Measurements from ENCODE around the gene CDKL2. TPM values are rescaled to one million over a fixed set of nuclear protein-coding genes. Genes with fewer than 3 reads are reported as not detected.
A peak's percentile ranks its signal among the peaks of the same experiment; 100 is the strongest.
"Not testable (repeated sequence)": the region's sequence is repeated elsewhere in the genome, so short reads cannot be mapped to it uniquely, and the experiment has no call there.

CDKL2 gene
- 0.23 and 0.57 TPM in 2 replicates for total RNA-seq

GRCh38 chr4:75630174-75630936 is at the start of gene CDKL2:
Gene CDKL2, minus strand, starts transcription at chr4:75630528. Its CDS starts 4,540 bp downstream, at chr4:75625988.
- H3K9me3 Mint-ChIP-seq: no peaks in the 10 kb centered on the region
- H3K27ac Mint-ChIP-seq: peak within 1 kb of the TSS; percentile 56
- H3K27me3 Mint-ChIP-seq (ENCODE audit: low read depth): peaks cover 6% of the 10 kb centered on the region
- intact Hi-C loops (cut with micrococcal nuclease): loop anchor here (1.0 to 2.0 kb wide), 3 partner anchors 24 to 94 kb away; partner anchors contain the start of genes G3BP2 and USO1
- peak within 1 kb of the TSS; percentile 82 for H3K4me3 Mint-ChIP-seq (ENCODE audit: low read depth)
- H3K36me3 Mint-ChIP-seq (ENCODE audit: low read depth): no peaks in the 10 kb centered on the region
- DNase-seq (ENCODE audit: low spot score): peak; percentile 87
- peaks cover 12% of the 10 kb centered on the region for H3K4me1 Mint-ChIP-seq (ENCODE audit: low read depth)

GRCh38 chr4:75678965-75679364 is 48.6 kb upstream of the CDKL2 start:
- intact Hi-C loops (cut with micrococcal nuclease): no loop called here
- no peaks in the 10 kb centered on the region for H3K27me3 Mint-ChIP-seq (ENCODE audit: low read depth)
- no peaks in the 10 kb centered on the region for H3K36me3 Mint-ChIP-seq (ENCODE audit: low read depth)
- DNase-seq (ENCODE audit: low spot score): no peak
- H3K27ac Mint-ChIP-seq: no peak overlapping the region
- peaks cover 20% of the 10 kb centered on the region for H3K4me1 Mint-ChIP-seq (ENCODE audit: low read depth)
- no peak overlapping the region for H3K4me3 Mint-ChIP-seq (ENCODE audit: low read depth)
- H3K9me3 Mint-ChIP-seq: no peaks in the 10 kb centered on the region

- H3K36me3 Mint-ChIP-seq (ENCODE audit: low read depth): no peaks in the 10 kb centered on the region
- H3K27me3 Mint-ChIP-seq (ENCODE audit: low read depth): no peaks in the 10 kb centered on the region
- H3K9me3 Mint-ChIP-seq: no peaks in the 10 kb centered on the region
- H3K4me1 Mint-ChIP-seq (ENCODE audit: low read depth): peaks cover 21% of the 10 kb centered on the region
- H3K27ac Mint-ChIP-seq: no peak overlapping the region
- no peak for DNase-seq (ENCODE audit: low spot score)
- H3K4me3 Mint-ChIP-seq (ENCODE audit: low read depth): no peak overlapping the region
- intact Hi-C loops (cut with micrococcal nuclease): no loop called here
These were observed 48.1 kb upstream of the CDKL2 start for GRCh38 chr4:75678473-75678872.

GRCh38 chr4:75675004-75675531 is 44.7 kb upstream of the CDKL2 start:
- Mint-ChIP-seq H3K36me3 (ENCODE audit: low read depth) (peaks cover 15% of the 10 kb centered on the region), H3K4me3 (ENCODE audit: low read depth) (no peak overlapping the region), H3K27me3 (ENCODE audit: low read depth) (no peaks in the 10 kb centered on the region), H3K9me3 (no peaks in the 10 kb centered on the region), H3K27ac (no peak overlapping the region), H3K4me1 (ENCODE audit: low read depth) (peaks cover 26% of the 10 kb centered on the region)
- intact Hi-C loops (cut with micrococcal nuclease): no loop called here
- no peak for DNase-seq (ENCODE audit: low spot score)

GRCh38 chr4:75673959-75674328 is 43.6 kb upstream of the CDKL2 start:
- Mint-ChIP-seq H3K4me3 (ENCODE audit: low read depth) (peak overlapping the region; percentile 99), H3K9me3 (no peaks in the 10 kb centered on the region), H3K36me3 (ENCODE audit: low read depth) (peaks cover 16% of the 10 kb centered on the region), H3K27me3 (ENCODE audit: low read depth) (no peaks in the 10 kb centered on the region), H3K27ac (peak overlapping the region; percentile 99), H3K4me1 (ENCODE audit: low read depth) (peaks cover 34% of the 10 kb centered on the region)
- no peak for DNase-seq (ENCODE audit: low spot score)
- intact Hi-C loops (cut with micrococcal nuclease): loop anchor here (1.0 to 5.0 kb wide), 7 partner anchors 19 to 1403 kb away; partner anchors contain the start of genes CCNI, CDKL2, NUP54 and RCHY1

- intact Hi-C loops (cut with micrococcal nuclease): loop anchor here (1.0 to 5.0 kb wide), 7 partner anchors 18 to 1404 kb away; partner anchors contain the start of genes CCNI, CDKL2, NUP54 and RCHY1
- peak within 1 kb of the TSS; percentile 99 for H3K4me3 Mint-ChIP-seq (ENCODE audit: low read depth)
- no peaks in the 10 kb centered on the region for H3K27me3 Mint-ChIP-seq (ENCODE audit: low read depth)
- no peaks in the 10 kb centered on the region for H3K9me3 Mint-ChIP-seq
- peak; percentile 97 for DNase-seq (ENCODE audit: low spot score)
- peak within 1 kb of the TSS; percentile 99 for H3K27ac Mint-ChIP-seq
- H3K36me3 Mint-ChIP-seq (ENCODE audit: low read depth): peaks cover 18% of the 10 kb centered on the region
- peaks cover 40% of the 10 kb centered on the region for H3K4me1 Mint-ChIP-seq (ENCODE audit: low read depth)
These were observed 43.0 kb upstream of the CDKL2 start, which contains the start of gene G3BP2 for GRCh38 chr4:75673027-75673958. Gene G3BP2, minus strand, starts transcription at chr4:75673411. Its CDS starts 11,386 bp downstream, at chr4:75662025.

- peaks cover 48% of the 10 kb centered on the region for H3K4me1 Mint-ChIP-seq (ENCODE audit: low read depth)
These were observed 42.2 kb upstream of the CDKL2 start for GRCh38 chr4:75672461-75673026.

GRCh38 chr4:75671802-75672421 is 41.6 kb upstream of the CDKL2 start:
- peaks cover 52% of the 10 kb centered on the region for H3K4me1 Mint-ChIP-seq (ENCODE audit: low read depth)

More at GRCh38 chr4:75672461-75673026, 42.2 kb upstream of the CDKL2 start:
- Mint-ChIP-seq H3K36me3 (ENCODE audit: low read depth) (peaks cover 20% of the 10 kb centered on the region), H3K9me3 (no peaks in the 10 kb centered on the region), H3K27me3 (ENCODE audit: low read depth) (no peaks in the 10 kb centered on the region), H3K4me3 (ENCODE audit: low read depth) (peak overlapping the region; percentile 99), H3K27ac (peak overlapping the region; percentile 99)
- intact Hi-C loops (cut with micrococcal nuclease): loop anchor here (1.0 to 5.0 kb wide), 7 partner anchors 17 to 1405 kb away; partner anchors contain the start of genes CCNI, CDKL2, NUP54 and RCHY1
- peak; percentile 78 for DNase-seq (ENCODE audit: low spot score)

GRCh38 chr4:75668596-75668995 is 38.3 kb upstream of the CDKL2 start:
- Mint-ChIP-seq H3K4me1 (ENCODE audit: low read depth) (peaks cover 64% of the 10 kb centered on the region), H3K27ac (peak overlapping the region; percentile 38), H3K27me3 (ENCODE audit: low read depth) (no peaks in the 10 kb centered on the region), H3K9me3 (no peaks in the 10 kb centered on the region), H3K36me3 (ENCODE audit: low read depth) (peaks cover 33% of the 10 kb centered on the region), H3K4me3 (ENCODE audit: low read depth) (peak overlapping the region; percentile 33)
- DNase-seq (ENCODE audit: low spot score): no peak
- intact Hi-C loops (cut with micrococcal nuclease): no loop called here

More at GRCh38 chr4:75671802-75672421, 41.6 kb upstream of the CDKL2 start:
- no peaks in the 10 kb centered on the region for H3K9me3 Mint-ChIP-seq
- H3K27me3 Mint-ChIP-seq (ENCODE audit: low read depth): no peaks in the 10 kb centered on the region
- H3K36me3 Mint-ChIP-seq (ENCODE audit: low read depth): peaks cover 24% of the 10 kb centered on the region
- peak overlapping the region; percentile 99 for H3K27ac Mint-ChIP-seq
- peak overlapping the region; percentile 99 for H3K4me3 Mint-ChIP-seq (ENCODE audit: low read depth)
- intact Hi-C loops (cut with micrococcal nuclease): loop anchor here (2.0 to 5.0 kb wide), 4 partner anchors 27 to 1405 kb away; partner anchors contain the start of genes CCNI, NUP54, RCHY1 and THAP6
- DNase-seq (ENCODE audit: low spot score): no peak

GRCh38 chr4:75667636-75668035 is 37.3 kb upstream of the CDKL2 start:
- H3K4me3 Mint-ChIP-seq (ENCODE audit: low read depth): peak overlapping the region; percentile 43
- H3K27ac Mint-ChIP-seq: peak overlapping the region; percentile 69
- H3K4me1 Mint-ChIP-seq (ENCODE audit: low read depth): peaks cover 66% of the 10 kb centered on the region
- H3K27me3 Mint-ChIP-seq (ENCODE audit: low read depth); DNase-seq (ENCODE audit: low spot score); H3K9me3 Mint-ChIP-seq; intact Hi-C loops (cut with micrococcal nuclease): not testable (repeated sequence)
- peaks cover 38% of the 10 kb centered on the region for H3K36me3 Mint-ChIP-seq (ENCODE audit: low read depth)

GRCh38 chr4:75666299-75666698 is 36.0 kb upstream of the CDKL2 start:
- H3K36me3 Mint-ChIP-seq (ENCODE audit: low read depth): peaks cover 42% of the 10 kb centered on the region
- peak overlapping the region; percentile 28 for H3K27ac Mint-ChIP-seq
- peaks cover 63% of the 10 kb centered on the region for H3K4me1 Mint-ChIP-seq (ENCODE audit: low read depth)
- peak overlapping the region; percentile 3 for H3K4me3 Mint-ChIP-seq (ENCODE audit: low read depth)
- no peak for DNase-seq (ENCODE audit: low spot score)
- intact Hi-C loops (cut with micrococcal nuclease): no loop called here
- no peaks in the 10 kb centered on the region for H3K27me3 Mint-ChIP-seq (ENCODE audit: low read depth)
- H3K9me3 Mint-ChIP-seq: no peaks in the 10 kb centered on the region

All from activated T-helper 2 cell treated with anti-CD3 and anti-CD28 coated beads, Interferon-gamma antibody, Interleukin-2, Interleukin-4, amounts not matched to agents 10 μg/mL and 5 μg/mL and 100 μg/mL, durations not matched to agents 14 hours and 24 hours and 36 hours (primary cell).